Measurements from ENCODE around the gene NPSR1.
"Not testable (repeated sequence)": the region's sequence is repeated elsewhere in the genome, so short reads cannot be mapped to it uniquely, and the experiment has no call there.

NPSR1 gene

DNA sequence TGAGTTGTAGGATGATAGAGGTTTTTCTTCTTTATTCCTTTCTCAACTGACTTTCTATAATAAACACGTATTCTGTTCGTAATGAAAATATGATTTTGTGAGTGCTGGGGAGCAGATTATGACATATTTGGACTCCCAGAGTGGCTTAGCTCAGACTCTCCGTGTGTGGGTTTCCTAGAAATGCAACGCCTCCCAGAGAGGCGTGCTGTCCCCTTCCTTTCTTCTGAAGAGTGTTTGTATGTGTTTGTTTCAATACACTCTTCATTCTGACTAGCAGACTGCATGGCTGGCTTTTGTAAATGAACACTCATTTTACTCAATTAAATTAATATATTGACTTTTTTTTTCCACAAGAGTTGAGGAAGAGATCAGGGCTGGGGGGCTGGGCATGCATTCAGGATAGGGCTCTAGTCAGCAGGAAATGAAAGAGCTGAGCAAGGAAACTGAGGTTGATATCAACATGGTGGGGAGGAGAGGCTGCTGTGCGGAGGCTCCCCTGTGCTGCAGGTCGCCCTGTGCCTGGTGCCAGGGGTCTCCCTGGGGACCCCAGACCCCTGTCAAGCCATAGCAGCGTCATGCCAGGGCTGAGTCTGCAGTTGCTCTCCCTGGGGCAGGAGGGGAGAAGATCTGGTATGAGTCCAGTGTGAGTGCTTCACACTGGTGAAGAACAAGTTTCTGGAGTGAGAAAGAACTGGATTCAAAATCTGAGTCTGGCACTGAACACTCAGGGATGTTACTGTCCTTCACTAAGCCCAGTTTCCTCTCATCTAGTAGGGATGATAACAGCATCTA lies 221.1 kb downstream of the NPSR1 start:
- not testable (repeated sequence) for H3K36me3 ChIP-seq (ENCODE audit: control insufficient read depth in 2 of 2, insufficient read depth in 2 of 2, low read length in 2 of 2); H3K27ac ChIP-seq (ENCODE audit: low read depth in 2 of 2, low read length in 2 of 2); H3K4me1 ChIP-seq (ENCODE audit: control insufficient read depth in 2 of 2, insufficient read depth in 2 of 2, low read length in 2 of 2); H3K27me3 ChIP-seq (ENCODE audit: control insufficient read depth in 2 of 2, insufficient read depth in 2 of 2, low read length in 2 of 2); H3K4me3 ChIP-seq (ENCODE audit: low read length in 2 of 2); H3K9ac ChIP-seq (ENCODE audit: low read depth in 1 of 2, low read length in 2 of 2); H3K9me3 ChIP-seq (ENCODE audit: control insufficient read depth in 2 of 2, low read length in 2 of 2)

DNA sequence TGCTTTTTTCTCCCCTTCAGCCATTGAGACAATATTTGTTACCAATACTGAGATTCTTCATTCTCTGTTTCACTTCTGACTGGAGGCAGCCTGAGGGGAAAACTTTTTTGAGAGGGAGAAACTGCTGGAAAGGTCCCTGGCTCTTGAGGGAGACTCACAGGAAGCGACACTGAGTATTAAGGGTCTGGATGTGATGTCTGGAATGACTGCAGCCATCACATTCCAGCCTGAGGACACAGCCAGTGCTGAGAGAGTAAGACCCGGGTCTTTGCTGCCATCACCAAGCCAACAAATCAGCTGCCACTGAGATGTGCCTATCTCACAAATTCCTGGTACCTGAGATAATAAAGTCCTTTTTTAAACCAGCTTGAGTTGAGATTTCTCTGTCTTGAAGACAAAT lies 221.9 kb downstream of the NPSR1 start:
- H3K9me3 ChIP-seq (ENCODE audit: control insufficient read depth in 2 of 2, low read length in 2 of 2): peaks cover 0 to 3% of the 10 kb centered on the region in 2 donors
- no peak overlapping the region for H3K27ac ChIP-seq (ENCODE audit: low read depth in 2 of 2, low read length in 2 of 2)

DNA sequence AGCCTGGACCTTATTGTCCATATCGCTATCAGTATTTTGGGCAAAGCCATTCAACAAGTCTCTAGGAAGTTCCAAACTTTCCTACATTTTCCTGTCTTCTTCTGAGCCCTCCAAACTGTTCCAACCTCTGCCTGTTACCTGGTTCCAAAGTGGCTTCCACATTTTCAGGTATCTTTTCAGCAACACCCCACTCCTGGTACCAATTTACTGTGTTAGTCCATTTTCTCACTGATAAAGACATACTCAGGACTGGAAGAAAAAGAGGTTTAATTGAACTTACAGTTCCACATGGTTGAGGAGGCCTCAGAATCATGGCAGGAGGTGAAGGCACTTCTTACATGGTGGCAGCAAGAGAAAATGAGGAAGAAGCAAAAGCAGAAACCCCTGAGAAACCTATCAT lies 225.8 kb downstream of the NPSR1 start:
- not testable (repeated sequence) for H3K9me3 ChIP-seq (ENCODE audit: control insufficient read depth in 2 of 2, low read length in 2 of 2); H3K27me3 ChIP-seq (ENCODE audit: control insufficient read depth in 2 of 2, insufficient read depth in 2 of 2, low read length in 2 of 2); H3K27ac ChIP-seq (ENCODE audit: low read depth in 2 of 2, low read length in 2 of 2); H3K4me1 ChIP-seq (ENCODE audit: control insufficient read depth in 2 of 2, insufficient read depth in 2 of 2, low read length in 2 of 2); H3K9ac ChIP-seq (ENCODE audit: low read depth in 1 of 2, low read length in 2 of 2); H3K36me3 ChIP-seq (ENCODE audit: control insufficient read depth in 2 of 2, insufficient read depth in 2 of 2, low read length in 2 of 2); H3K4me3 ChIP-seq (ENCODE audit: low read length in 2 of 2)

More for the DNA sequence above, 221.9 kb downstream of the NPSR1 start:
- Histone ChIP-seq H3K9ac (ENCODE audit: low read depth in 1 of 2, low read length in 2 of 2) (no peak overlapping the region), H3K4me3 (ENCODE audit: low read length in 2 of 2) (no peak overlapping the region), H3K27me3 (ENCODE audit: control insufficient read depth in 2 of 2, insufficient read depth in 2 of 2, low read length in 2 of 2) (no peaks in the 10 kb centered on the region), H3K36me3 (ENCODE audit: control insufficient read depth in 2 of 2, insufficient read depth in 2 of 2, low read length in 2 of 2) (no peaks in the 10 kb centered on the region), H3K4me1 (ENCODE audit: control insufficient read depth in 2 of 2, insufficient read depth in 2 of 2, low read length in 2 of 2) (no peaks in the 10 kb centered on the region)

DNA sequence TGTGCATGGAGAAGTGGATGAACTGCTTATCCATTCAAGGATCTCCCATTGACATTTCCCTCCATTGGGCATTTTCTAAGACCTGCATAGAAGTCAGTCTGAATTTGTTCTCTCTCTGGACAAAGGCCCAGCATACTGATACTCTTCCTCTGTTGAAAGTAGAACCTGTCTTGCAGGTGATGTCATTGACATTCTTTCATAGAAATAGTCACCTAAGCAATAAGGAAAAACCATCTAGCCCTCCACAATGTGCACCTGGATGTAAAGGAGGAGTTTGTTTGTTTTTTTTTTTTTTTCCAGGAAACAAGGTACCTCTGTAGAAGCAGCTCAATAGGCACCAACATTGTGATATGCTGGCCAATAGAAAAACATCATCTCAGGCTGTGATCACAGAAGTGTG lies 228.8 kb downstream of the NPSR1 start:
- Histone ChIP-seq H3K4me3 (ENCODE audit: low read length in 2 of 2) (no peak overlapping the region), H3K27ac (ENCODE audit: low read depth in 2 of 2, low read length in 2 of 2) (no peak overlapping the region), H3K9ac (ENCODE audit: low read depth in 1 of 2, low read length in 2 of 2) (no peak overlapping the region), H3K36me3 (ENCODE audit: control insufficient read depth in 2 of 2, insufficient read depth in 2 of 2, low read length in 2 of 2) (no peaks in the 10 kb centered on the region), H3K9me3 (ENCODE audit: control insufficient read depth in 2 of 2, low read length in 2 of 2) (peaks cover 0 to 3% of the 10 kb centered on the region in 2 donors), H3K4me1 (ENCODE audit: control insufficient read depth in 2 of 2, insufficient read depth in 2 of 2, low read length in 2 of 2) (no peaks in the 10 kb centered on the region), H3K27me3 (ENCODE audit: control insufficient read depth in 2 of 2, insufficient read depth in 2 of 2, low read length in 2 of 2) (no peaks in the 10 kb centered on the region)

DNA sequence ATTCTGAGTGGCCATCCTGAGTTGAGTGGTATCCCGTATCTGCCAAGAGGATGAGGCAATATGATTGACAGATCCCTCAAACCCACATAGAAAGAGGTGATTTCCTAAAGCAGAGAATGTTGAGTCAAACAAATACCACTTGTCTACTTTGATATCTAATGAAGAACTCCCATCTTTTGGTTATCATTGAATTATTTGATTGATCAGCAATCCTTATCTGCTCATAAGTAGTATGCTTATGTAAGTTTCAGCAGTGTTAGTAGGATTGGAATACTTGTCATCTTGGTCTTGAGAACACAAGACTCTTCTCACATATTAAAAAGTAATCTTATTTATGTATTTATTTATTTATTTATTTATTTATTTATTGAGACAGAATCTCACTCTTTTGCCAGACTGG lies 231.9 kb downstream of the NPSR1 start:
- no peaks in the 10 kb centered on the region for H3K36me3 ChIP-seq (ENCODE audit: control insufficient read depth in 2 of 2, insufficient read depth in 2 of 2, low read length in 2 of 2)
- no peaks in the 10 kb centered on the region for H3K4me1 ChIP-seq (ENCODE audit: control insufficient read depth in 2 of 2, insufficient read depth in 2 of 2, low read length in 2 of 2)
- H3K9me3 ChIP-seq (ENCODE audit: control insufficient read depth in 2 of 2, low read length in 2 of 2): no peaks in the 10 kb centered on the region
- no peaks in the 10 kb centered on the region for H3K27me3 ChIP-seq (ENCODE audit: control insufficient read depth in 2 of 2, insufficient read depth in 2 of 2, low read length in 2 of 2)
- H3K9ac ChIP-seq (ENCODE audit: low read depth in 1 of 2, low read length in 2 of 2): no peak overlapping the region
- H3K27ac ChIP-seq (ENCODE audit: low read depth in 2 of 2, low read length in 2 of 2): no peak overlapping the region
- H3K4me3 ChIP-seq (ENCODE audit: low read length in 2 of 2): no peak overlapping the region

DNA sequence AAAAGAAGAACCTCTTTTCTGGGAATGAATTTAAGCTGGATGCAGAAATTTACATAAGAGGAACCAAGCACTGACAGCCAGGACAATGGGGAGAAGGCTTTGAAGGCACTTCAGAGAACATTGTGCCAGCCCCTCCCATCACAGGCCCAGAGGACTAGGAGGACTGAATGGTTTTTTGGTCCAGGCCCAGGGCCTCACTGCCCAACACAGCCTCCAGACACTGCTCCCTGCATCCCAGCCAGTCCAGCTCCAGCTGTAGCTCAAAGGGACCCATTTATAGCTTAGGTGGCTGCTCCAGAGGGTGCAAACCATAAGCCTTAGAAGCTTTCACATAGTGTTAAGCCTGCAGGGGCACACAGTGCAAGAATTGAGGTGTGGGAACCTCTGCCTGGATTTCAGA lies 237.2 kb downstream of the NPSR1 start:
- Histone ChIP-seq H3K36me3 (ENCODE audit: control insufficient read depth in 2 of 2, insufficient read depth in 2 of 2, low read length in 2 of 2) (no peaks in the 10 kb centered on the region), H3K4me3 (ENCODE audit: low read length in 2 of 2) (no peak overlapping the region), H3K27me3 (ENCODE audit: control insufficient read depth in 2 of 2, insufficient read depth in 2 of 2, low read length in 2 of 2) (no peaks in the 10 kb centered on the region), H3K9ac (ENCODE audit: low read depth in 1 of 2, low read length in 2 of 2) (no peak overlapping the region), H3K27ac (ENCODE audit: low read depth in 2 of 2, low read length in 2 of 2) (no peak overlapping the region), H3K9me3 (ENCODE audit: control insufficient read depth in 2 of 2, low read length in 2 of 2) (peaks cover 0 to 2% of the 10 kb centered on the region in 2 donors), H3K4me1 (ENCODE audit: control insufficient read depth in 2 of 2, insufficient read depth in 2 of 2, low read length in 2 of 2) (no peaks in the 10 kb centered on the region)

All from mucosa of rectum (tissue), 2 donors.